H1 (cell line): Measurements from ENCODE around the gene SHLD3. TPM values are rescaled to one million over a fixed set of nuclear protein-coding genes. Genes with fewer than 3 reads are reported as not detected.

ENCODE experiments used
- GTF2F1 ChIP-seq: IDR thresholded peaks from 2 replicates; pipeline ENCODE4 v1.6.1; 2012; ENCODE audit warnings: low read depth, low read length, improper control_type of control experiment, borderline replicate concordance
- HDAC6 ChIP-seq: IDR thresholded peaks from one replicate; pipeline ENCODE4 v1.7.1; 2012; ENCODE audit warnings: low read depth, mild to moderate bottlenecking, inconsistent platforms, low read length, moderate library complexity
- MAX ChIP-seq: IDR thresholded peaks from 2 replicates; pipeline ENCODE4 v1.6.1; 2012; ENCODE audit warnings: inconsistent platforms
- PHF8 ChIP-seq: fragments of 200-600 bp; sonication (generic); conservative IDR thresholded peaks from 2 replicates; pipeline ENCODE4 v1.7.1; 2012; ENCODE audit warnings: low read depth, mild to moderate bottlenecking, inconsistent platforms, low read length, moderate library complexity
- SUZ12 ChIP-seq: fragments of 200-600 bp; sonication (generic); IDR thresholded peaks from 2 replicates; pipeline ENCODE4 v1.6.1; 2012; ENCODE audit warnings: mild to moderate bottlenecking, inconsistent platforms, low read length, moderate library complexity, mixed read lengths
- polyA plus RNA-seq, 7 experiments: library from polyadenylated mRNA; depleted of rRNA in 3 of 7; stranded (reverse) in 5 of 7; unstranded in 2 of 7; fragments of >200 nt in 5 of 7; fragments of 200-250 nt in 2 of 7; gene quantifications; 1 replicate in 5 of 7; 2 replicates in 1 of 7; 4 replicates in 1 of 7; pipeline versions ENCODE4 v1.2.1 to v1.2.3, GENCODE V29; 2011 to 2013; ENCODE audit warnings: missing spikeins in 2 of 7, mixed read lengths in 2 of 7
- total RNA-seq: library from RNA; stranded (reverse); fragmentation: NEBNext Ultra II Directional; extraction: Animal tissue kit (Norgen Biotek cat#: 25700); gene quantifications from 2 replicates; pipeline ENCODE4 v1.2.1, GENCODE V29; 2021

SHLD3 gene
- total and polyA plus RNA-seq, 2 of the 8 experiments (the other 6 are each of a cell fraction or from before 2014, with no cell fraction given) = 1.9 to 3.2 TPM

- TF ChIP-seq MAX (no peak), GTF2F1 (no peak), HDAC6 (no peak), PHF8 (no peak), SUZ12 (no peak)
Measured at GRCh38 chr5:65577141-65577540, 47.7 kb upstream of the SHLD3 start (continued).
